GM19328 (cell line): Measurements from ENCODE around the gene KLC4.
"Not testable (repeated sequence)": the region's sequence is repeated elsewhere in the genome, so short reads cannot be mapped to it uniquely, and the experiment has no call there.

Experiments used
- ATAC-seq: cut with Tn5 transposase; IDR thresholded peaks from one replicate; pipeline ENCODE4 v1.9.1; 2021; ENCODE audit warnings: mild to moderate bottlenecking, moderate library complexity; ENCODE audit not compliant: unreplicated experiment

Gene KLC4

GRCh38 chr6:43060755-43061633 lies 1.6 kb downstream of the KLC4 start:
- no peak for ATAC-seq

GRCh38 chr6:43061861-43062260 lies 2.4 kb downstream of the KLC4 start:
- no peak for ATAC-seq

GRCh38 chr6:43062818-43063217 lies 3.4 kb downstream of the KLC4 start:
- no peak for ATAC-seq

GRCh38 chr6:43070028-43070632 lies 10.7 kb downstream of the KLC4 start:
- no peak for ATAC-seq

GRCh38 chr6:43074847-43075669 lies 15.6 kb downstream of the KLC4 start:
- ATAC-seq, result no peak

GRCh38 chr6:43075670-43076463 lies 16.4 kb downstream of the KLC4 start, which contains the start of gene PTK7:
Gene PTK7, plus strand, starts transcription at chr6:43076314. Its CDS starts 175 bp downstream, at chr6:43076489.
- ATAC-seq, result no peak

GRCh38 chr6:43076464-43077332 lies 17.3 kb downstream of the KLC4 start:
- no peak for ATAC-seq

- no peak for ATAC-seq
These were observed 17.9 kb downstream of the KLC4 start for GRCh38 chr6:43077333-43077809.

- ATAC-seq, result no peak
These were observed 18.6 kb downstream of the KLC4 start for GRCh38 chr6:43077981-43078511.

GRCh38 chr6:43078691-43079090 lies 19.3 kb downstream of the KLC4 start:
- no peak for ATAC-seq

GRCh38 chr6:43081043-43081442 lies 21.6 kb downstream of the KLC4 start:
- no peak for ATAC-seq

GRCh38 chr6:43081922-43082321 lies 22.5 kb downstream of the KLC4 start:
- ATAC-seq, result not testable (repeated sequence)

GRCh38 chr6:43082806-43083655 lies 23.6 kb downstream of the KLC4 start:
- no peak for ATAC-seq

- no peak for ATAC-seq
These were observed 26.7 kb downstream of the KLC4 start for GRCh38 chr6:43086022-43086658.

- no peak for ATAC-seq
These were observed 29.2 kb downstream of the KLC4 start for GRCh38 chr6:43088654-43089056.

GRCh38 chr6:43089467-43089866 lies 30.0 kb downstream of the KLC4 start:
- no peak for ATAC-seq

- no peak for ATAC-seq
These were observed 30.6 kb downstream of the KLC4 start for GRCh38 chr6:43089874-43090558.
